Measurements from ENCODE around the gene S100A2.

DNA sequence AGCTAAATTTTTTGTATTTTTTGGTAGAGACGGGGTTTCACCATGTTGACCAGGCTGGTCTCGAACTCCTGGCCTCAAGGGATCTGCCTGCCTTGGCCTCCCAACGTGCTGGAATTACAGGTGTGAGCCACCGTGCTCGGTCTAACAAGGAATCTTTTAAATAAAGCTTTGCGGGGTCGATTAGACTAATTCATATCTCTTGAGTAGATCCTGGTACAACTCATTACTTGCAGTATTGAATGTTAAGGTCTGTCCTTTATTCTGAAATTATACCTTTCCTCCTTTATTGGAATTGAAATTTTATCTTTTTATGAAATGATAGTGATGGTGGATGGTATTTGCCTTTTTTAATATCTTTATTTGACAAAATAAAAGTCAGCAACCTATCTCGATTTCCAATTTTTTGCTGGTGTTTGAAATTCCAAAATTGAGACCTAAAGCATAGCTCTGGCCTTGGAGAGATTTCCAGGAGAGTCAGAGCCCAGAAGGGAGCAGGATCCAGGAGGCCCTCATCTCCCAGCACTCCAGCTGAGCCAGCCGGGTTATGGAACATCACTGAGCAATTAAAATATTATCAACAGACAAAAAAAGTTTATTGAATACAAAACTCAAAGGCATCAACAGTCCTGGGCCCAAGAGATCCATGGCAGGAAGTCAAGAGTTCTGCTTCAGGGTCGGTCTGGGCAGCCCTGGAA lies 4.7 kb downstream of the S100A2 start:
- TF ChIP-seq, protein P1, sequence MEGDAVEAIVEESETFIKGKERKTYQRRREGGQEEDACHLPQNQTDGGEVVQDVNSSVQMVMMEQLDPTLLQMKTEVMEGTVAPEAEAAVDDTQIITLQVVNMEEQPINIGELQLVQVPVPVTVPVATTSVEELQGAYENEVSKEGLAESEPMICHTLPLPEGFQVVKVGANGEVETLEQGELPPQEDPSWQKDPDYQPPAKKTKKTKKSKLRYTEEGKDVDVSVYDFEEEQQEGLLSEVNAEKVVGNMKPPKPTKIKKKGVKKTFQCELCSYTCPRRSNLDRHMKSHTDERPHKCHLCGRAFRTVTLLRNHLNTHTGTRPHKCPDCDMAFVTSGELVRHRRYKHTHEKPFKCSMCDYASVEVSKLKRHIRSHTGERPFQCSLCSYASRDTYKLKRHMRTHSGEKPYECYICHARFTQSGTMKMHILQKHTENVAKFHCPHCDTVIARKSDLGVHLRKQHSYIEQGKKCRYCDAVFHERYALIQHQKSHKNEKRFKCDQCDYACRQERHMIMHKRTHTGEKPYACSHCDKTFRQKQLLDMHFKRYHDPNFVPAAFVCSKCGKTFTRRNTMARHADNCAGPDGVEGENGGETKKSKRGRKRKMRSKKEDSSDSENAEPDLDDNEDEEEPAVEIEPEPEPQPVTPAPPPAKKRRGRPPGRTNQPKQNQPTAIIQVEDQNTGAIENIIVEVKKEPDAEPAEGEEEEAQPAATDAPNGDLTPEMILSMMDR (IDR thresholded peaks at IDR 0.05): no peak
- TF ChIP-seq ZFX (IDR thresholded peaks at IDR 0.05; ENCODE audit: borderline replicate concordance): no peak
